Fibroblast of pulmonary artery (primary cell): Measurements from ENCODE around the gene MEGF6.

Experiments used
- DNase-seq: peaks from one replicate; pipeline ENCODE4 v3.0.0-alpha.2; 2010; ENCODE audit warnings: low read depth
- H3K4me3 ChIP-seq: replicated peaks from 2 replicates; pipeline ENCODE4 v1.5.1; 2011; ENCODE audit warnings: low read depth, mild to moderate bottlenecking, control low read depth, low read length, moderate library complexity
- TF ChIP-seq, protein P1 (sequence below): IDR thresholded peaks from 2 replicates; pipeline ENCODE4 v1.5.1; 2011; ENCODE audit warnings: mild to moderate bottlenecking, control low read depth, low read length, inconsistent platforms; ENCODE audit errors: missing control alignments

Gene MEGF6

GRCh38 chr1:3505161-3505560 is 106.1 kb downstream of the MEGF6 start:
- no peak overlapping the region for H3K4me3 ChIP-seq
- DNase-seq: no peak
- TF ChIP-seq, protein P1, sequence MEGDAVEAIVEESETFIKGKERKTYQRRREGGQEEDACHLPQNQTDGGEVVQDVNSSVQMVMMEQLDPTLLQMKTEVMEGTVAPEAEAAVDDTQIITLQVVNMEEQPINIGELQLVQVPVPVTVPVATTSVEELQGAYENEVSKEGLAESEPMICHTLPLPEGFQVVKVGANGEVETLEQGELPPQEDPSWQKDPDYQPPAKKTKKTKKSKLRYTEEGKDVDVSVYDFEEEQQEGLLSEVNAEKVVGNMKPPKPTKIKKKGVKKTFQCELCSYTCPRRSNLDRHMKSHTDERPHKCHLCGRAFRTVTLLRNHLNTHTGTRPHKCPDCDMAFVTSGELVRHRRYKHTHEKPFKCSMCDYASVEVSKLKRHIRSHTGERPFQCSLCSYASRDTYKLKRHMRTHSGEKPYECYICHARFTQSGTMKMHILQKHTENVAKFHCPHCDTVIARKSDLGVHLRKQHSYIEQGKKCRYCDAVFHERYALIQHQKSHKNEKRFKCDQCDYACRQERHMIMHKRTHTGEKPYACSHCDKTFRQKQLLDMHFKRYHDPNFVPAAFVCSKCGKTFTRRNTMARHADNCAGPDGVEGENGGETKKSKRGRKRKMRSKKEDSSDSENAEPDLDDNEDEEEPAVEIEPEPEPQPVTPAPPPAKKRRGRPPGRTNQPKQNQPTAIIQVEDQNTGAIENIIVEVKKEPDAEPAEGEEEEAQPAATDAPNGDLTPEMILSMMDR: no peak

DNA sequence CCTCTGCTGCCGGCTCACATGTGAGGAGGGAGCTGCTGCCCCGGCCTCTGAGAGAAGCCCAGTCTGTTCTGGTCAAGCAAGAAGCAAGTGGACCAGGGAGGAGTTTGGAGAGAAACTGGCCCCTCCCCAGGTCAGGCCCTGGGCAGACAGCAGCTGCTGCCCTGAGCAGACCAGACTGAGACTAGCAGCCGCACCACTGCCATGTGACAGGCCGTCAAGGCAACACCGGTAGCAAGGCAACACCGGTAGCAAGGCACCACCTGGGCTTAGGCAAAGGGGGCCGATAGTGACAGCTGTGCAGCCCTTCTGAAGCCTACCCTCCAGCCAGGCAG is 106.5 kb downstream of the MEGF6 start:
- TF ChIP-seq, protein P1: no peak
- DNase-seq: no peak

GRCh38 chr1:3504151-3504821 is 107.0 kb downstream of the MEGF6 start:
- no peak overlapping the region for H3K4me3 ChIP-seq
- TF ChIP-seq, protein P1: no peak
- peak; percentile 85 for DNase-seq

More for the DNA sequence above, 106.5 kb downstream of the MEGF6 start:
- H3K4me3 ChIP-seq: no peak overlapping the region

GRCh38 chr1:3503525-3503886 is 107.8 kb downstream of the MEGF6 start:
- no peak for DNase-seq
- TF ChIP-seq, protein P1: no peak
- no peak overlapping the region for H3K4me3 ChIP-seq

GRCh38 chr1:3502641-3503524 is 108.4 kb downstream of the MEGF6 start:
- DNase-seq: no peak
- no peak overlapping the region for H3K4me3 ChIP-seq
- TF ChIP-seq, protein P1: no peak

GRCh38 chr1:3501856-3502640 is 109.3 kb downstream of the MEGF6 start:
- DNase-seq: peak; percentile 54
- TF ChIP-seq, protein P1: no peak
- no peak overlapping the region for H3K4me3 ChIP-seq
